SKM-1 (cell line): ENCODE measurements around the gene C1orf167.

ENCODE experiments used
- DNase-seq: peaks from one replicate; lab custom pipeline; 2025; ENCODE audit not compliant: unreplicated experiment; lab: John Stamatoyannopoulos, UW

The C1orf167 gene

DNA sequence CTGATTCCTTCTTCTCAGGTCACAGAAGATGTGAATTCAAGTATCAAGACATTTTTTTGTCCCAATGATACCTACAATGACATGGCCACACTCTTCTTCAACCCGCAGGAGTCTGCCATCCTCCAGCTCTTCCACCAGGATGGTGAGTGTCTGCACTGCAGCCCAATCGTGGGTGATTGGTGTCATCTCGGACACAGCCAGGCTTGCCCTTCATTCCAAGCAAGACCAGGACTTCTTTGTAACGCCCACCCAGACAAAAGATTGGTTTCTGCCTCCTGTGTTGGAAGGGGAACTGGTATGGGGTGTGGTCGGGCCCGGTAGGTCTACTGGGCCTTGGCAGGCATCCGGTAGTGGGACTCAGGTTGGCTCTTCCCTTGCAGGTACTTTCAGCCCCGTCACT, 71.5 kb downstream of the C1orf167 start:
- no peak for DNase-seq

GRCh38 chr1:11833900-11834299, 71.9 kb downstream of the C1orf167 start:
- DNase-seq, result no peak

DNA sequence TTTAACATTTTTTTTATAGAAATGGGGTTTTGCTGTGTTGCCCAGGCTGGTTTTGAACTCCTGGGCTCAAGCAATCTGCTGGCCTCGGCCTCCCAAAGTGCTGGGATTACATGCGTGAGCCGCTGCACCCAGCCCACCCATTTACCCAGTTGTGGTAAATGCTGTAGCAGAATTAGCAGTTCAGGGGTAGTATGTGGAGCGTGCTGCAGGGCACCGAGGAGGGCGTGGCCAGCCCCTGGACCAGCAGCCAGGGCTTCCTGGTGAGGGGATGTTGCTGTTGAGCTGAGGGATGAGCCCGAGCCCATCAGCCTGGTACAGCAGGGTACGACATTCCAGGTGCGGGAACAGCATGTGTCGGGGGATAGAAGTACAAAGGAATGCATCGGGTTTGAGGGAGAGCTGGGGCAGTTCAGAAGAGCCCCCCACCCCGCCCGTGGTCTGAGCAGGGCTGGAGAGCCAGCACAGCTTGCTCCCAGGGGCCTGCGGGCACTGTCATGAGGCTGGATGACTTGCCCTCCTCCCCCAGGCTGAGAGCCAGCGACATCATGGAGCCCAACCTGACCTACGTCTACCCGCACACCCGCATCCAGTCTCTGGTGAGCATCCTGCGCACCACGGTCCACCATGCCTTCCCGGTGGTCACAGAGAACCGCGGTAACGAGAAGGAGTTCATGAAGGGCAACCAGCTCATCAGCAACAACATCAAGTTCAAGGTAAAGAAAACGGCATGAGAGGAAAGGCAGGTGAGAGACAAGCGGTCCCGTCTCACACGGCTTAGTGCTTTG, 73.6 kb downstream of the C1orf167 start:
- no peak for DNase-seq

GRCh38 chr1:11836955-11837766, 75.2 kb downstream of the C1orf167 start:
- no peak for DNase-seq

DNA sequence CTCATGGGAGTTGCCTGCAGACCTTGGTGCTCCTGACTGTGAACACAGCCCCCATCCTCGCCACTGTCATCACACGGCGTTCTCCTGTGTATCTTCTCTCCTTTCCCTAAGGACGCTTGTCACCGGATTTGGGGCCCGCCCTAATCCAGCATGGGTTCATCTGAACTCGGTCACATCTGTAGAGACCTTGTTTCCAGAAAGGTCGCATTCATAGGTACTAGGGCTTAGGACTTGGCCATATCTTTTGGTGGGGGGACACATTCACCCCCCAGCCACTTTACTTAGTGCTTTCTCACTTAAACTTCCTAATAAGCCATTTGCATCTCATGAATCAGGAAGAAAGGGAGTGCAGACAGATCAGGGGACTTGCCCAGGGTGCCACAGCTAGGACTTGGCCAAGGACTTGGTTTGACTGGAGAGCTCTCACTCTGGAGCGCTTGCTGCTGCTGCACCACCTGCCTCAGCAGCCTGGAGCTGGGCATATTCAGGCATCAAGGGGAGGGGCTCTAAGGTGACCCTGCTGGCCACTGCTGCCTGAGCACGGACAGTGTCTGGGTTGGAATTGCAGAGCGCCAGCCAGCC, 75.9 kb downstream of the C1orf167 start:
- DNase-seq, result no peak

GRCh38 chr1:11838349-11839272, 76.6 kb downstream of the C1orf167 start:
- DNase-seq, result peak; percentile 50
